Stimulated activated naive CD4-positive, alpha-beta T cell treated with Interleukin-2 at 50 U/mL for 16 hours (primary cell): Measurements from ENCODE around the gene PCBD1.
"Not testable (repeated sequence)": the region's sequence is repeated elsewhere in the genome, so short reads cannot be mapped to it uniquely, and the experiment has no call there.

Experiments
- DNase-seq: peaks from one replicate; lab custom pipeline; 2025; lab: John Stamatoyannopoulos, UW

PCBD1 gene

DNA sequence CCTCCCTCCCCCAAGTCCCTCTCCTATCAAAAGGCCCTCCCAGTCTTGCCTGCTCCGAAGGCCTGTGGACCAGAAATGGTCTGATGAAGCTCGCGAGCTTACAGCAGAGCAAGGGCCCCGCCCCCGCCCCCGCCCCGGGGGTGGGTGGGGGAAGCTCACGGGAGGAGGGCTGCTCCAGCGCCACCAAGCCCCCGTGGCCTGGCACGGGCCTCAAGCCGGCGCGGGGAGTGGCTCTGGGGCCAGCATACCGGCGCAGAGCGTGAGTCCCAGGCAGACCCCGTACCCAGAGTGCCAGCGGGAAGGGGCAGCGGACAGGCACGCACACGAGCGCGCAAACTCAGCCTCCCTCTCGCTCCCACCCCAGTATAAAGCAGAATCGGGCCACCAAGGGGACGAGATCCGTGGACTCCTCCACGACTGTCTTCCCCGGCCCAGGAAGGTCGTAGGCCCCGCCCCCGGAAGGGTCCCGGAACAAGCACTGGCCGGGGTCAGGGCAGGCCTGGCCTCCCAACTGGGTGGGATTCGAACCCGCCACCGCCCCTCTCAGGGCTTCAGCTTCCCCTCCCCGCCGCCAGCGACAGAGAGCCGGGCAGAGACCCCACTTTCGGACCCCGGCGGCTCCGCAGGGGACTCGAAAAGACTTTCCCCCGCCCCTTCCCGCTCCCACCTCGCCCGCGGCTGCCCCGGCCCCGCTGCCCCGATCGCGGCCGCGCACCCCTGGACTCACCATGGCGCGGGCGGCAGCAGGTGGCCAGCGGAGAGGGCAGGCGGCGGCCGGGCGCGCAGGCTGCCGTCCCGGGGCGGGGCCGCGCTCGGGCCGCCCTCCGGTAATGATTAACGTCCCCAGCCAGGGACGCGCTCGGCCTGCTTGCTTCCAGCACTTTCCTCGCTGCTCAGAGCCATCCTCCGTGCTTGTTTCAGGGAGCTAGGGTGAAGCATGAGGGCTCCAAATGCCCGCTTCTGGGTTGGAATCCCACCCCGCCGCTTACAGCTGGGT lies at the start of gene PCBD1:
PCBD1 (minus strand) TSS at position 762 of the 997 bp plus-strand sequence; CDS start at position 730, 32 bp downstream.
- DNase-seq, result peak; percentile 58

DNA sequence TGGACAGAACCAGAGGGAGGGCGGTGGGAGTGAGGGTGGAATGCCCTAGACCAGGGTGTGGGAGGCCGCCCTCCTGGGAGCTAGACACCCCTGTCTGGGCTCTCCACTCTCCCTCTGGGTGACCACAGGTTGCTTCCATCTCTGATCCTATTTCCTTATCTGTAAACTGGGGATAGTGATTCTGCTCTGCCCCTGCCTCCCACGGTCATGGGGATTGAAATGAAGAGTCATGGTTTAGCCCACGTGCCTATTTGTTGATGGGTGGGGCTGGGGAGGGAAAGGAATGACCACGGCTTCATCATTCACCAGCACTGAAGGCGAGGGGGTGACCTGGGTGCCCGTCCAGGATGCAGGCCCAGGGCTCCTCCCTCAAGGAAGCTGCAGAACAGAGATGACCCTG lies 49.3 kb upstream of the PCBD1 start:
- DNase-seq, result no peak

DNA sequence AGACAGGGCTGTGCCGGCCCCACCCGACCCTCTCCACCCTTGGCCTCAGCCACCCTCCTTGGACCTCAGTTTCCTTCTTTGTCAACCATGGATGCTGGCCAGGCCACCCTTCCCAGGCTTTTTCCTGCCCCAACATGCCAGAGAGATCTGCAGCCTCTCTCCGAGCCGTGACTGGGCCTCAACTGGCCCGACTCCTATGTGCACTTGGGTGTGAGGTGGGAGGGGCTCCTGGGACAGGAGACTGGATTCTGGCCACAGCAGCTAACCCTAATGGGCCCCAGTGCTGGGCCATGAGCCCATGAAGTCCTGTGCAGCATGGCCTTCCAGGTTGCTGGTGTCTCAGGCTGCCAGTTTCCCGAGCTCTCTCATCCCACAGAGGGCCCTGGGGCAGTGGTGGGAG lies 47.7 kb upstream of the PCBD1 start:
- DNase-seq, result no peak

DNA sequence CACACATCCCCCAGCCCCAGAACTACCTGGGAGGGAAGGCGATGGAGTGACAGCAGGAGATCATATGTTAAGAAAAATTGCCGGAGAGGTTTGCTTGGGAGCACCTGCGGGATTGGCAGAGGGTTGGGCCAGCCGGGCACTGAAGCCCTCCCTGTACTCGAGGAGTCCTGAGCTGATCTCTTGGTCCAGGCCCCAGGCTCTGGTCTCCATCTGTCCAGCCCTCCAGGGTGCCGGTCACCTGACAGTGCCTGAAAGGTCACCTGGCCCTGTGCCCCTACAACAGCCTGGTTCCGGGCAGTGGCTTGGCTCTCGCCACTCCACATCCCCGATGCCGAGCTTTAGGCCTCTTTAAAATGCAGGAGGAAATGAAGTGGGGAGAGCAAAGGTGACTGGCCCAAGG lies 47.3 kb upstream of the PCBD1 start:
- no peak for DNase-seq

DNA sequence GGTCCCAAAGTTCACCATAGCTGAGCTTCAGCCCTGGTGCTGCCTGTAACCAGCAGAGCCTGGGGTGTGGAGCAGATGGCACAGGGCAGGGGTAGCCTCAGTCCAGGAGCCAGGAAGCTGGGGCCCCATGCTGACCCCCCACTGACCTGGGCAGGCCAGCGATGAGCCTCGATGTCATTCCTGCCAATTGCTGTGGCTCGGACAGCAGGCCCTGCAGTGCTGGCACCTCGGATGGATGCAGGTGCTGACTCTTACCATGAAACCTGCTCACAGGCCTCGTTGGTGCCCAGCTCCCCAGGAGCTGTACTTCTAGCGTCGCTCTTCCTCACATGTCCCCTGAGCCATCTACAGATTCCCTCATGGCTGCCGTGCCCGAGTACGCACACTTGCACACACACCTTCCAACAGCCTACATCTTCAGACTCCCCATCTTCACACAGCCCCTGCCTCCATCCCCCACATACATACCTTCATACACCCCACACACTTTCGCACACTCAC lies 46.8 kb upstream of the PCBD1 start:
- no peak for DNase-seq

DNA sequence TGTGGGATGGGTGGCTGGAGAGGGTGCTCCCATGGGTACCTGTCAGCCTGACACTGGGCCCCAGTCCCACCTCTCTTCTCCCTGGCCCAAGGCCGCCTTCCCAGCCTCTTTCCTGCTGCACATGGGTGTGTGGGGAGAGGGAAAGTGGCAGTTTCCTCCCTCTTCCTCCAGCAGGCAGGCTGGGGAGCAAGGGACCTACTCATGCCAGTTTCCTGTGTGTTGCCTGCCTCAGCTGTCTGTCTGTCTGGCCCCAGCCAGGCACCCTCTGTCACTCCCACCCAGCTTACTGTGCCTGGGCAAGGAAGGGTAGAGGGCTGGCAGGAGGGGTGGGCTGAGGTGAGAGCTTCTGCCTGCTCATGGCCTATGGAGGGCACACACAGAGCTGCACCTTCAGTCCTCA lies 46.3 kb upstream of the PCBD1 start:
- no peak for DNase-seq

DNA sequence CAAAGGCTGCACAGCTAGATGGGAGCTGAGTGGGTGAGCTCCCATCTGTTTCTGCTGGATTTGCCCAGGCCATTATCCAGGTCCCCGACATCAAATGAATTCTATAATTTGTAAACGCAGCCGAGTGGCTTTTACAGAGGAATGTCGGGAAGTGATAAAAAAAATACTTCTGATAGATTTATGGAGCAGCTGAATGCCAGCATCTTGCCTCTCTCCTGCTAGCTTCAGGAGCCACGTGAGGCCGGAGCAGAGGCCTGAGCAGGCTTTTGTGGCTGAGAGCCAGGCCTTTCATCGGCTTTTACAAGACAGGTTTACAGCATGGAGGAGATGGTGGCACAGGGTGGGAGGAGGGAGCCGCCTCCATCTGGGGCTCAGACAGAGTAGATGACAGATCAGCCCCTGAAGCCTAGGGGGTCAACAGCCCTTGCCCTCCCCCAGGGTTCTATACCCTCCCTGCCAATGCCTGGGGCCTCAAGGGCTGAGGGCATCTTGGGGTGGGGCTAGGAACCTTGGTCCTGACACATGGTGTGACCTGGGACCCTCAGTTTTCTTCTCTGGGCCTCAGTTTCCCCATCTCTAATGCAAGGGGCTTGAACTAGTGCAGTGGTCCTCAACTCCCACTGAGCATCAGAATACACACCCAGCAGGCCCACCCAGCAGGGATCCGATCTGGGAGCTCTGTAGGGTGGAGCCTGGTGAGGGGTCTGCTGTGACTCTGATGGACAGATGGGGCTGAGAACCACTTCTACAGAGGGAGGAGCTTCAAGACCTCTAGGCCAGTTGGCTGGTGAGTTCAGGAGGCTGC lies 44.2 kb upstream of the PCBD1 start:
- no peak for DNase-seq

DNA sequence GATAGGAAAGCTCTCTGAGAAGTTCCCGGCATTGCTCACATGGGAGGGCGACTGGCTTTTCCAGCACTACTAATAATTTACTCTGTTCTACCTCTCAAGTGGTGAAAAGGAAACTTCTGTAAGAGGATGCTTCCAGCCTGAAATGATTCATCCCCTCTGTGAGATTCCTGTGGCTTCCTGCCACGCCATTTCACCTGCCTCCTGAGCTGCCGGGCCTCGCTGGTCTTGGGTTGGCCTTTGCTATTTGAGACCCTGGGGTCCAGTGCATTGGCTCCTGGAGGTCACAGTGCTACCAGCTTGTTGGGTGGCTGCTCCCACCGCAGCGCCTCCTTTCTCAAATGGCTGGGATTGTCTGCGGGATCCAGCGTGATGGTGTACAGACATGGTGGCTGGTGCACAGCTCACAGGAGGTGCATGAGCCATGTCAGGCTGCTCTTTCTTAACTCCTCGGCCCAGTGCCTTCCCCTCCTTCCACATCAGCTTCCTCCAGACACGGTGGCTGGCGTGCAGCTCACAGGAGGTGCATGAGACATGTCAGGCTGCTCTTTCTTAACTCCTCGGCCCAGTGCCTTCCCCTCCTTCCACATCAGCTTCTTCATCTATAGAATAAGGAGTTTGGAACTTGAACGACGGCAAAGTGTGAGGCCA lies 42.9 kb upstream of the PCBD1 start:
- DNase-seq, result no peak

DNA sequence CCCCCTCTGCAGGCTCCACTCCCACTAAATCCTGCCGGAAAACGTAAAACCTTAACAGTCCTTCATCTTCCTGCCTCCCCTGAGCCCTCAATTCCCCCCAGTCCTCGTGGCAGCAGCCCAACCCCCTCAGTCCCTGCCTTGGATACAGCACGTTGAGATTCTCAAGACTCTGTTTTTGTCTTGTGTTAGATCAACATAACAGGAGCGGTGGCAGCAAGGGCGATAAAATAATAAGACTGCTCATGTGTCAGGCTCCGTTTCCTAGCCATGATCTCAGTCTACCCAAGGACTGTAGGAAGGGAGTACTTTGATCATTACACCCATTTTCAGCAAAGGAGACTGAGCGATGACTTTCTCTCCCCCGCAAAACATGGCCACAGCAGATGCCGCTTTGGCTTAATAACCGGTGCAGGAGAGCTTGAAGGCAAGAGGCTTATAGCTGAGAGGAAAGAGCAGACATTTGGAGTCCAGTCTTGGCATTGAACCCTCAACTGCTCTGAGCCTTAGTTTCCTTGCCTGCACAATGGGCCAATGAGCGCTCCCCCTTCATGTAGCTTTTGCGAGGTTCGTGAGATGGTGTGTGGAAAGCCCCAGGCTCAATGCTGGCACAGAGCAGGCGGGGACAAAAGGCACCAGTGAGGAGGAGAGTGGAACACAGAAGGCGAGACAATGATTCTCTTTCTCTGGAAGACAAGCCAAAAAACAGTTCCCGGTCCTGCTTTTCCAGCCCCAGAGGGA lies 42.1 kb upstream of the PCBD1 start:
- no peak for DNase-seq

DNA sequence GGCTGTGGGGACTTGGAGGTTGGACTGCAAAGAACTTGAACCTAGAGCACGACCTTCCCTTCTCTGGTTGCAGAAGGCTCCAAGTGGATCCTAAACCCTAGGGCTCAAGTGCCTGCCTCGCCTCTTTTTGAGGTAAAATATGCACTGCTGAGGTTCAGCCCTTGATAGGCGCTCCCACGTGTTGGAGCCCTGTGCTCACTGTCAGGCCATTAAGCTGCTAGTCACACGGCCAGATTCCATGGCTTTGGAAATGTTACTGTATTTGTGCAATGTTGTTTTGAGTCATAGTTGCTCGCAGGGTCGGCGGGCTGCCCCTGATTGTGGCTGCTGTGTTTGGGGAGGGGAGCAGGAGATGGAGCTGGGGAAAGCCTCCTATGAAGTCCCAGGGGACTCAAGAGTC lies 39.8 kb upstream of the PCBD1 start:
- no peak for DNase-seq

DNA sequence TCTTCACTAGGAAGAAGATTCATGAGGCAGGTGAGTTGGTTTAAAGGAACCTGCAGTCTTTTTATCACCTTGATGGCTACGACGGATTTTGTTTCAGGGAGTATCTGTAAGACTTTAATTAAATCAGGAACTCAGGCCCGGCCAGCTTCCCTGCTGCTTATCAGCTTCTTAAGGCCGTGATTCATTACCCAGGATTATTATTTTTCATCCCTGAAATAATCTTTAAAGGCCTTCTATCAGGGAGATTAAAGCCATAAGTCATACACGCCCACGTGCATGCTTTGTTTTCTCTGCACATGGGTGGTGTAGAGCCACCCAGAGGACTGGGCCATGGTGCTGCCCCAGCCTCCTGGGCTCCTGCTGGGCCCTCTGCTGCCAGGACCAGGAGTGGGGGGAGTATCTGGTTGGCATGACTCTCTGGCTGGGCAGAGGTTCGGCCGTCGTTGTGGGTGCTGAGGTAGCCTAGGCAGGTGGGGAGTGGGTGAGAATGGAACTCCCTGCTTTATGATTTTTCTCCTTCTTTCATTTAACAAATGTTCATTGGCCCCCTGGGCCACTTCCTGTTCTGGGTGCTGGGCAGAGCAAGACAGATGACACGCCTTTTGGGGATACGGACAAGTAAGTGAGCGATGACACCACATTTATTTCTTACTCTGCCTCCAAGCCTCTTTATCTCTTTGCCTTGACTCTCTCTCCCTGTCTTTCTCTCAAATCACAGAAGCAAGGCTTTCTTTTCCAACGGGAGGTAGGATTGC lies 39.0 kb upstream of the PCBD1 start:
- no peak for DNase-seq

DNA sequence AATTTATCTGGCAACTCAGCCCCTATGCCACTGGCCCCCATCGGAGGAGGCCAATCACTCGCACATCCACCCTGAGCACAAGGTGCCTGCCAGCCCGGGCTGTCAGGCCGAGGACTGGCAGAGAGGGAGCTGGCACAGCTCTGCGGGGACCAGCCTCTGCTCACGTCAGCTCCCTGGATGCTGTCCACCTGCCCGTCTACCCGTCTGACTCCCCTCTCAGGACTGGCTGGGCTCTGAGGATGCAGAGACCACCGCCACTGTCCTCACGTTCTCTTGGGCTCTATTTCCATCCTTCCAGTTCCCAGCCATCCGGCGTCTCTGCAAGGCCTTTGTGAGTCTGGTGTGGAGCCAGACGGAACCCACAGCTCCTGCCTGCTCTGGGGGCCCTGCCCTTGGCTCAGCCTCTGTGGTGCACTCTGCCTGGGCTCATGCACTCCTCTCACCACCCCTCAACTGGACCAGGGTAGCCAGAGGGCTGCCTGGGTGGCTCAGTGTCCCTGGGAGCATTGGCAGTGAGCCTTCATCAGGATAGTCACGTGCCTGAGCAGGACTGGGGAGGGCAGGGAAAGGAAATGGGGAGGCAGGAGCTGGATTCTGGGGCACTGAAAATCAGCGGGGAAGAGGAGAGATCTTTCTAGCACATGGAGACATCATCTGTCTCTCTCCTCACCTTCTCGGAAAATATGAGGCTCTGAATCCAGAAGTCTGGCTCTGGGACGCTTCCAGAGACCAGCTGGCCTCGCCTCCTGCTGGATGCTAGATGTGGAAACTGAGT lies 38.0 kb upstream of the PCBD1 start:
- DNase-seq, result no peak

DNA sequence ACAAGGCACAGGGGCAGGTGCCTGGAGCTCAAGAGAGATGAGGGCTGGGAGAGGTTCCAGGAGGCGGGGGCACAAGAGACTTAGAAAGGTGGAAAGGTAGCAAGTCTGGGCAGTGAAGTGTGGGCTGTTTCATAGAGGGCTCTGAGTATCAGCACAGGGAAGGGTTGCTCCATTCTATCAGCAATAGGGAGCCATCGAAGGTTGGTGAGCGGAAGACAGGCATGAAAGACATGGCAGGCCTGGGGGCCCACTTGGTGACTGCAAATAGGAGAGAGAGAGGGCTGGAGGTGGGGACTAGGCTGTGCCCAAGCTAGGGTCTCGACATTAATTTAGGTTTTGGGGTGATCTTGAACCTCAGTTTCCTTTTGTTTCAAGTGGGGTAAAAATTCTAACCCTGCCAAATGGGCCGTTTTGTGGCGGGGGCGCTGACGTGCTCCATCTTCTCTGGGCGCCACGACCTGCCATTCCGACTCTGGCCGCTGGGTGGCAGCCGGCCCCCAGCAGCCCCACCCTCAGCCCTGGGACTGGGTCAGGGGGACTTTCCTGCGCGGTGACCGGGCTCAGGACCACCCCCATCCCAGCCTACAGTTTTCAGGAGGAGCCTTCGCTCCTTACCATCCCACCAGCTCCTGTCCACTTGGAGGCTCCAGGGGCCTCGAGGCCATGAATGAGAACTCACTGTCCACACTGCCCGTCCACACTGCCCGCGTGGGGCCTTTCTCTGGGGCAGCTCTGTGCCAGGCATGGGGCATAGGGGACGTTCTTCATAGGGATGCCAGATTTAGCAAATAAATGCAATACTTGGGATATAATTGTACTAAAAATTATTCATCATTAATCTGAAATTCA lies 37.2 kb upstream of the PCBD1 start:
- DNase-seq, result peak; percentile 9

DNA sequence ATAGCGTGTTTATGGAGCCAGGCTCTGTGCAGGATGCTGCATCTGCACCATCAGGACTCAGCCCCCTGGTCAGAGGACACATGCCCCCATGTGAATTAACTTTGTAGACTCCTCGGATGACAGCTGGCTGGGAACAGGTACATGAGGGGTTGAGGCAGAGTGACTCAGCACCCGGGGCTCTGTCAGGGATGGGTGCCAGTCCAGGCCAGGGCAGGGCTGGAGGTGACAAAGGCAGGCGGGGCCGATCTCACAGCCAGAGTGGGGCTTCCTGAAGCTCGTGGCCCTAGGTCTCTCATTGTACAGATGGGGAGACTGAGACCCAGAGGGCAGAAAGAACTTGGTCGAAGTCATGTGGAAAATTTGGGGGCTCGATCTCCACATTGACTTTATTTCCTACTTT lies 35.3 kb upstream of the PCBD1 start:
- no peak for DNase-seq

DNA sequence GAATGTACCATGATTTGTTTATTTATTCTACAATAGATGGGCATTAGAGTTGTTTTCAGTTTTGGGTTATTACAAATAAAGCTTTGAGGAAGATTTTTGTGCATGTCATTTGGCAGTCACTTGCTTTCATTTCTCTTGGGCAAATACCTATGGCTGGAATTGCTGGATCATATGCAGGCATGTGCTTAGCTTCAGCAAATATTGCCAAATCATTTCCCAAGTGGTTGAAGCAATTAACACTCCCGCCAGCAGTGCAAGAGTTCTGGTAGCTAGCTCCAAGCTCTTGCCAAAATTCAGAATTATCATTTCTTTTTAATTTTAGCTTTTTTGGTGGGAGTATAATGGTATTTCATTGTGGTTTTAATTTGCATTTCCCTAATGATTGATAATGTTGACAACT lies 32.9 kb upstream of the PCBD1 start:
- DNase-seq, result no peak

DNA sequence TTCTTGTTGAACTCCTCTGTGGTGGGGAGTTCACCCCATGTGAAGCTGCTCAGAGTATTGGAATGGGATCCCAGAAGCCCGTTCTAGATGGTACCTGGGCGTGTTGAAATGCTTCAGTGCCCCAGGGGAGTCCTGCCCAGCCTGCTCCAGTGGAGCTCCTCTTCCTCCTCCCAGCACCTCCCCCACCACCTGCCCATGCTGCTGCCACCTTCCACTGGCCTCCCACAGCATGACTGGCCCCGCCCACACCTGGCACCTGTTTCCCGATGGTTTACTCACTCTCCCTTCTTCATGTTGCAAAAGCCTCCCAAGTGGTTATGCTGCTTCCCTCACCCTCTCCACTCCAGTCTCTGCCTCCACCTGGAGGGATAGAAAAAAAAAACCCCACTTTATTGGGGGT lies 32.2 kb upstream of the PCBD1 start:
- DNase-seq, result no peak

DNA sequence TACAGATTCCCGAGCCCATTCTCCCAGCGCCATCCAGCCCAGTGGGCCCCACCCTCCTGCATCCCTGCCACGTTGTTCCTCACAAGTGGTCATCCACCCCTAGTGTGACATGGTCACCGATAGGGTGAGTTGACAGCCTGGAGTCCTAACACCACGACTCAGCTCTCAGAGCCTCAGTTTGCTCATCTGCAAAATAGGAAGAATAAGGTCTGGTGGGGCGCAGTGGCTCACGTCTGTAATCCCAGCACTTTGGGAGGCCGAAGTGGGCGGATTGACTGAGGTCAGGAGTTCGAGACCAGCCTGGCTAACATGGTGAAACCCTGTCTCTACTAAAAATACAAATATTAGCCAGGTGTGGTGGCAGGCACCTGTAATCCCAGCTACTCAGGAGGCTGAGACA lies 31.5 kb upstream of the PCBD1 start:
- DNase-seq, result not testable (repeated sequence)

DNA sequence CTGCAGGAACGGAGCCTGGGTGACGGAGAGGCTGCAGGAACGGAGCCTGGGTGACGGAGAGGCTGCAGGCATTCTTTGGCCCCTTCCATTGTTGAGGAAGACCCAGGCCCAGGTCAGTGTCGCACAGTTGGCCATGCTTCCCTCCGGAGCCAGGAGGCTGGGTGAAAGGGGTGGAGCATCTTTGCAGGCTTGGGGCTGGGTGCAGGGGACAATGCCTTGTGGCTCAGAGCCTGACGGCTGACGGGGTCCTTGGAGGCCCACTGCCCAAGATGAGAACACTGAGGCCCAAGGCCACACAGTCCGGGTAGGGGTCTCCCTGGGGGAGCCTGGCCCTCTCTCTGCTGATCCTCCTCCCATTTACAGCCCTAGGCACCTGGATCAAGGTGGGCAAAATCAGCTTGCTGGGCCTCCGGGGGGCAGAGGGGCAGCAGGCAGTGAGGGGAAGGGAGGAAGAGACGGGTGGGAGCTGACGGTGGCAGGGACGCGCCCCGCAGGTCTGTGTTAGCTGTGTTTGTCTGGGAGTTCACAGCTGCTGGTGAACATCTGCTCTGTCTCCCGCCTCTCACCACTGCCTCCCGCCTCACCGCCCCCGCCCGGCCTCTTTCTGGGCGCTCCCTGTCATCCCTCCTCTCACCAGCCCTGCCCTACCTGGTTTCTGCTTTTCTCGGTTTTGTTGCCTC lies 30.6 kb upstream of the PCBD1 start:
- DNase-seq, result no peak

DNA sequence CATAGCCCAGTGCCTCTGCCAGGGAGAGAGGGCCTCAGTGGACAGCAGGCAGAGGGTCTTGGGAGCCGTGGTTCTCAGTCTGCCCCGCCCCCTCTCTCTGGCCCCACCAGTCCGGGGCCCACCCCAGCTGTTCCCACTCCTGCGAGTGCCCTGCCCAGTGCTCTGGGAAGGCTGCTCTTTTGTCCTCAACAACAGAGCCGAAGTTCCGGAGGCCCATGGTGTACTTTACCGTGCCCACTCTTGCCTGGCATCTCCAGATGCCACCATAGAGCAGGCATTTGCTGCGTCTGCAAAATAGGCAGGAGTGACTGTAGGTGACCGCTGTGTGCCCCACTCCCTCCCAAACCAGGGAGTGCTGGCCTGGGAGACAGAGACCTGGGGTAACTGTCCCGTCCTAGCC lies 29.3 kb upstream of the PCBD1 start:
- DNase-seq, result no peak
